Liver (tissue), 3 donors: ENCODE measurements around the gene STIM1.

ENCODE experiments used
- CTCF ChIP-seq: fragments of 150-350 bp; IDR thresholded peaks from 2 replicates; pipeline ENCODE4 v1.5.1; 2017; ENCODE audit warnings: improper control_type of control experiment, low read depth, low read length; ENCODE audit not compliant: missing input control
- EGR1 ChIP-seq, 2 donors: IDR thresholded peaks; 2 replicates each; pipeline ENCODE4 v1.6.1; 2016 to 2018; ENCODE audit warnings: antibody characterized with exemption in 2 of 2, low read depth in 2 of 2
- GABPA ChIP-seq, 2 donors: IDR thresholded peaks in 1 of 2; conservative IDR thresholded peaks in 1 of 2; 2 replicates each; pipeline ENCODE4 v1.6.1; 2016; ENCODE audit warnings: antibody characterized with exemption in 2 of 2, mild to moderate bottlenecking in 1 of 2, moderate library complexity in 1 of 2
- RAD21 ChIP-seq, 2 donors: IDR thresholded peaks; 2 replicates each; pipeline ENCODE4 v1.6.1; 2016; ENCODE audit warnings: antibody characterized with exemption in 2 of 2, mild to moderate bottlenecking in 2 of 2
- REST ChIP-seq: IDR thresholded peaks from 2 replicates; pipeline ENCODE4 v1.6.1; 2016; ENCODE audit warnings: antibody characterized with exemption, mild to moderate bottlenecking
- RXRA ChIP-seq, 2 donors: IDR thresholded peaks; 2 replicates each; pipeline ENCODE4 v1.6.1; 2017 to 2018; ENCODE audit warnings: antibody characterized with exemption in 2 of 2, mild to moderate bottlenecking in 1 of 2
- SP1 ChIP-seq: IDR thresholded peaks from 2 replicates; pipeline ENCODE4 v1.6.1; 2018; ENCODE audit warnings: antibody characterized with exemption, mild to moderate bottlenecking
- TAF1 ChIP-seq: conservative IDR thresholded peaks from 2 replicates; pipeline ENCODE4 v1.6.1; 2016; ENCODE audit warnings: antibody characterized with exemption, mild to moderate bottlenecking
- YY1 ChIP-seq: IDR thresholded peaks from 2 replicates; pipeline ENCODE4 v1.6.1; 2016; ENCODE audit warnings: antibody characterized with exemption, mild to moderate bottlenecking
- TF ChIP-seq, protein P1 (sequence below): IDR thresholded peaks from 2 replicates; pipeline ENCODE4 v1.6.1; 2016; ENCODE audit warnings: antibody characterized with exemption
- TF ChIP-seq, protein P2 (sequence below): IDR thresholded peaks from 2 replicates; pipeline ENCODE4 v1.6.1; 2016; ENCODE audit warnings: antibody characterized with exemption
- TF ChIP-seq, protein P3 (sequence below): IDR thresholded peaks from 2 replicates; pipeline ENCODE4 v1.6.1; 2016; ENCODE audit warnings: antibody characterized with exemption
- donor health status: healthy.
- donor health status: healthy.

DNA sequence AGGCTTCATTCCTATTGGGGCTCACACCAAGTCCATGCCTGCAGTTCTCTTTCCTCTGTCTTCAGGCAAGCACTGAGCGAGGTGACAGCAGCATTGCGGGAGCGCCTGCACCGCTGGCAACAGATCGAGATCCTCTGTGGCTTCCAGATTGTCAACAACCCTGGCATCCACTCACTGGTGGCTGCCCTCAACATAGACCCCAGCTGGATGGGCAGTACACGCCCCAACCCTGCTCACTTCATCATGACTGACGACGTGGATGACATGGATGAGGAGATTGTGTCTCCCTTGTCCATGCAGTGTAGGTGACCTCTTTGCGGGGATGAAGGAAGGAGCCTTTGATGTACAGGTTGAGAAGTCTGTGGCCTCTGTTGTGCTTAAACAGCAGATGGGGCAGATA lies 227.7 kb downstream of the STIM1 start:
- TF ChIP-seq CTCF (no peak), RAD21 (IDR thresholded peaks at IDR 0.05) (no peak), EGR1 (IDR thresholded peaks at IDR 0.05; ENCODE audit: low read depth in 2 of 2) (no peak), TAF1 (no peak), YY1 (no peak), GABPA (IDR thresholded peaks at IDR 0.05 in 1 of 2, conservative IDR thresholded peaks at IDR 0.05 in 1 of 2) (no peak), SP1 (no peak), REST (no peak), RXRA (IDR thresholded peaks at IDR 0.05) (no peak)
- TF ChIP-seq, protein P1, sequence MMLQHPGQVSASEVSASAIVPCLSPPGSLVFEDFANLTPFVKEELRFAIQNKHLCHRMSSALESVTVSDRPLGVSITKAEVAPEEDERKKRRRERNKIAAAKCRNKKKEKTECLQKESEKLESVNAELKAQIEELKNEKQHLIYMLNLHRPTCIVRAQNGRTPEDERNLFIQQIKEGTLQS: no peak
- TF ChIP-seq, protein P2, sequence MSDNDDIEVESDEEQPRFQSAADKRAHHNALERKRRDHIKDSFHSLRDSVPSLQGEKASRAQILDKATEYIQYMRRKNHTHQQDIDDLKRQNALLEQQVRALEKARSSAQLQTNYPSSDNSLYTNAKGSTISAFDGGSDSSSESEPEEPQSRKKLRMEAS: no peak
- TF ChIP-seq, protein P3, sequence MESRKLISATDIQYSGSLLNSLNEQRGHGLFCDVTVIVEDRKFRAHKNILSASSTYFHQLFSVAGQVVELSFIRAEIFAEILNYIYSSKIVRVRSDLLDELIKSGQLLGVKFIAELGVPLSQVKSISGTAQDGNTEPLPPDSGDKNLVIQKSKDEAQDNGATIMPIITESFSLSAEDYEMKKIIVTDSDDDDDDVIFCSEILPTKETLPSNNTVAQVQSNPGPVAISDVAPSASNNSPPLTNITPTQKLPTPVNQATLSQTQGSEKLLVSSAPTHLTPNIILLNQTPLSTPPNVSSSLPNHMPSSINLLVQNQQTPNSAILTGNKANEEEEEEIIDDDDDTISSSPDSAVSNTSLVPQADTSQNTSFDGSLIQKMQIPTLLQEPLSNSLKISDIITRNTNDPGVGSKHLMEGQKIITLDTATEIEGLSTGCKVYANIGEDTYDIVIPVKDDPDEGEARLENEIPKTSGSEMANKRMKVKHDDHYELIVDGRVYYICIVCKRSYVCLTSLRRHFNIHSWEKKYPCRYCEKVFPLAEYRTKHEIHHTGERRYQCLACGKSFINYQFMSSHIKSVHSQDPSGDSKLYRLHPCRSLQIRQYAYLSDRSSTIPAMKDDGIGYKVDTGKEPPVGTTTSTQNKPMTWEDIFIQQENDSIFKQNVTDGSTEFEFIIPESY: no peak
